NB4 (cell line): ENCODE results near the gene PANX1.
A peak's percentile ranks its signal among the peaks of the same experiment; 100 is the strongest.

ENCODE experiments used
- DNase-seq: peaks from one replicate; pipeline ENCODE4 v3.0.0; 2010; ENCODE audit warnings: low read depth
- H3K4me3 ChIP-seq: one replicate; pipeline ENCODE4 v1.5.1; 2011; ENCODE audit warnings: mild to moderate bottlenecking, low read depth, low read length, moderate library complexity
- MAX ChIP-seq: IDR thresholded peaks from 2 replicates; pipeline ENCODE4 v1.6.1; 2011; ENCODE audit warnings: low read depth, low read length
- MYC ChIP-seq: IDR thresholded peaks from 2 replicates; pipeline ENCODE4 v1.6.1; 2011; ENCODE audit warnings: low read depth, low read length
- POLR2A ChIP-seq: IDR thresholded peaks from 2 replicates; pipeline ENCODE4 v1.6.1; 2011; ENCODE audit warnings: mild to moderate bottlenecking; ENCODE audit not compliant: insufficient read length; ENCODE audit errors: extremely low read depth
- TF ChIP-seq, protein P1 (sequence below): IDR thresholded peaks from one replicate; pipeline ENCODE4 v1.5.1; 2012; ENCODE audit warnings: low read depth, low read length

Gene PANX1

DNA sequence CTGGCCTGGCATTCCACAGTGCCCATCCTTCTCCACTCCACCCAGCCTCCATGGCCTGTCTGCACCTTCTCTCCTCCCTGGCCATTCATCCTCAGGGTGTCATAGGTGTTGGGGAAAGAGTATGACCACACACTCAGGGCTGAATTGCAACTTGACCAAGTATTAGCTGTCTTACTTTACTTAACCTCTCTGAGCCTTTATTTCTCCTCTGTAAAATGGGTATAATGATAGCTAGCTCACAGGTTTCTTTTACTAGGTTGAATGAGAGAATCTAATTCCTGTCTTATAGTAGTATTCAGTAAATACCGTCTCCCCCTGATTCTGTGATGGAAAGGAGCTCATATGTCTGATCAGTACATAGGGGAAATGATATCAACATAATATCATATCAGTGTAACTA lies 16.0 kb downstream of the PANX1 start:
- no peak overlapping the region for H3K4me3 ChIP-seq
- no peak for DNase-seq

DNA sequence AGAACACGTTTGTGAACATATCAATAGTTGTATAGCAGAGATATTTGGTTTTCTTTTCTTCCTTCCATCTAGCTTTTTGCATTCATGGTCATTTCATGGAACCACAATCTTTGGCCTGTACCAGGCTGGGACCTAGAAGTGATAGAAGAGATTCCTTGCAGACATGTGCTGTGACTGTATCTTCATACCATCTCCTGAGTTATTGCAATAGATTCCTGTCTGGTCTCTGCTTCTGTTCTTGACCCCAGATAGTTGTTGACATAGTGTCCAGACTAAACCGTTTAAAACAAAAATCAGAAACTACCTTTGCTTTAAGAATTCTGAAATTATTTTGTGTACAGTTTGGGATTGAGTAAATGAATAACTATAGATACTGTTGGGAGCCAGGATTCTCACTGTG lies 16.8 kb downstream of the PANX1 start:
- TF ChIP-seq MAX (no peak), MYC (no peak), POLR2A (no peak)
- TF ChIP-seq, protein P1, sequence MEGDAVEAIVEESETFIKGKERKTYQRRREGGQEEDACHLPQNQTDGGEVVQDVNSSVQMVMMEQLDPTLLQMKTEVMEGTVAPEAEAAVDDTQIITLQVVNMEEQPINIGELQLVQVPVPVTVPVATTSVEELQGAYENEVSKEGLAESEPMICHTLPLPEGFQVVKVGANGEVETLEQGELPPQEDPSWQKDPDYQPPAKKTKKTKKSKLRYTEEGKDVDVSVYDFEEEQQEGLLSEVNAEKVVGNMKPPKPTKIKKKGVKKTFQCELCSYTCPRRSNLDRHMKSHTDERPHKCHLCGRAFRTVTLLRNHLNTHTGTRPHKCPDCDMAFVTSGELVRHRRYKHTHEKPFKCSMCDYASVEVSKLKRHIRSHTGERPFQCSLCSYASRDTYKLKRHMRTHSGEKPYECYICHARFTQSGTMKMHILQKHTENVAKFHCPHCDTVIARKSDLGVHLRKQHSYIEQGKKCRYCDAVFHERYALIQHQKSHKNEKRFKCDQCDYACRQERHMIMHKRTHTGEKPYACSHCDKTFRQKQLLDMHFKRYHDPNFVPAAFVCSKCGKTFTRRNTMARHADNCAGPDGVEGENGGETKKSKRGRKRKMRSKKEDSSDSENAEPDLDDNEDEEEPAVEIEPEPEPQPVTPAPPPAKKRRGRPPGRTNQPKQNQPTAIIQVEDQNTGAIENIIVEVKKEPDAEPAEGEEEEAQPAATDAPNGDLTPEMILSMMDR, result no peak
- DNase-seq, result no peak
- no peak overlapping the region for H3K4me3 ChIP-seq

More for the DNA sequence above, 16.0 kb downstream of the PANX1 start:
- no peak for TF ChIP-seq MAX
- TF ChIP-seq, protein P1, result no peak
- TF ChIP-seq MYC, result no peak

- no peak overlapping the region for H3K4me3 ChIP-seq
- DNase-seq, result no peak
- TF ChIP-seq POLR2A (no peak), MAX (no peak), MYC (no peak)
- TF ChIP-seq, protein P1, result no peak
These were observed 17.3 kb downstream of the PANX1 start for GRCh38 chr11:94145916-94146315.

DNA sequence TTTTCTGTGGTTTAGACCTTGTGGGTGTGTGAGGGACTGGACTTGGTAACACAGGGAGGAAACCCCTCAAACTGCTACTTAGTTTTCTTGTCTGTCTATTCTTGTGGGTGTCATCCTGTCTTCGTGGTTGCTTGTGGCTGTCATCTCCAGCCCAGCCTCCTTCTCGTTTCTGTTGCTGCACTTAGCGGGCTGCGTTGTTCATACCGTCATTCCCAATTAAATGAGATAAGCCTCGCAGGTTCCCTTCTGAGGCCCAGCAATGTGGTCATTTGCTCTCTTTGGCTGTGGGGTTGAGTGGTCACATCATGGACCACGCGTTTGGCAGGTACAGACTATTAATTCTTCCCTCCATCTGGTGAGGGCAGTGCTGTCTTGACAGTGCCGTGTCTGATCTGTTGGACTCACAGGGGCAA lies 18.8 kb downstream of the PANX1 start:
- no peak for TF ChIP-seq POLR2A
- TF ChIP-seq, protein P1, result no peak
- no peak for TF ChIP-seq MYC
- no peak for TF ChIP-seq MAX

GRCh38 chr11:94148189-94148588 lies 19.5 kb downstream of the PANX1 start:
- no peak overlapping the region for H3K4me3 ChIP-seq
- TF ChIP-seq MYC (no peak), MAX (no peak), POLR2A (no peak)
- TF ChIP-seq, protein P1, result no peak
- no peak for DNase-seq

More for the DNA sequence above, 18.8 kb downstream of the PANX1 start:
- no peak overlapping the region for H3K4me3 ChIP-seq
- peak; percentile 37 for DNase-seq

DNA sequence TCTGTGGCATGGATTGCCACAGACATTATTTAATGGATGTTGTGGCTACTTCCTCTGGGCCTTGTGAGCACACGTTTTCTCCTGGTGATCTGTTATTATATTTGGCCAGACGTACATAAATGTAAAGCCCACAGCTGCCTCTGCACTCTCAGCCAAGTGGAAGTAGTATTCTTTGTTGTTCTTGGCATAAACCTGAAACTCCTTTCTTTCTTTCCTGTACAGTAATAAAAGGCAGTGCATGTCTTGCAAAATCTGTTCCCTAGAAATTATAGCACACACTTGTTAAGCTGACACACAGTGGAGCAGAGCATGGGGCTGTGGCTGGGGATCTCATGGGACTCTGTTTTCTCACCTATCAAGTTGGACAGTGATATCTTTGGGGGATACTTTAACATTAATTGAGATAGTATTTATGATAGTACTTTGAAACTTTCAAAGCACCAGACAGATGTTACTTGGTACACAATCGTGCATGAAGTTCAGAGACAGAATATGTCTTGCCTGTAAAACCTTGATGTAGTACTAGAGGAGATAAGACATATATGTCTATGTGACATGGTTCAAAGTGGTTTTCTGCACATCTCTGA lies 20.9 kb downstream of the PANX1 start:
- no peak for TF ChIP-seq MYC
- TF ChIP-seq MAX, result no peak
- TF ChIP-seq, protein P1, result no peak
- TF ChIP-seq POLR2A, result no peak
- no peak overlapping the region for H3K4me3 ChIP-seq
- DNase-seq, result no peak
